ENCODE measurements around the gene ZNF593. TPM values are rescaled to one million over a fixed set of nuclear protein-coding genes. Genes with fewer than 3 reads are reported as not detected.

ZNF593 gene
- total RNA-seq, 6 experiments from 2014 or later, result 16.8 to 39.6 (median 20.7) TPM

GRCh38 chr1:26197813-26198212, 28.1 kb downstream of the ZNF593 start:
- Histone ChIP-seq H3K27me3 (no peaks in the 10 kb centered on the region), H3K36me3 (no peaks in the 10 kb centered on the region)
- no peak for ATAC-seq

GRCh38 chr1:26200413-26200812, 30.7 kb downstream of the ZNF593 start:
- intact Hi-C loops (cut with DNase I), result no loop called here
- H3K9me3 ChIP-seq, result no peaks in the 10 kb centered on the region
- WGBS (ENCODE audit: insufficient coverage, low coverage, low lambda C conversion rate, missing lambda C conversion rate), result 88% methylated on average over 4 of the region's 5 CpGs
- no peak overlapping the region for H3K27ac ChIP-seq
- no peak for ATAC-seq
- H3K27me3 ChIP-seq, result no peaks in the 10 kb centered on the region
- H3K36me3 ChIP-seq, result no peaks in the 10 kb centered on the region
- no peak for TF ChIP-seq CTCF (IDR thresholded peaks at IDR 0.05)
- no peak for TF ChIP-seq POLR2A (IDR thresholded peaks at IDR 0.05)
- H3K4me1 ChIP-seq, result no peaks in the 10 kb centered on the region
- no peak overlapping the region for H3K4me3 ChIP-seq
- no peak for DNase-seq

More at GRCh38 chr1:26197813-26198212, 28.1 kb downstream of the ZNF593 start:
- TF ChIP-seq CTCF (IDR thresholded peaks at IDR 0.05), result no peak
- H3K9me3 ChIP-seq, result no peaks in the 10 kb centered on the region
- H3K4me3 ChIP-seq, result no peak overlapping the region
- H3K4me1 ChIP-seq, result no peaks in the 10 kb centered on the region
- DNase-seq, result no peak
- no peak overlapping the region for H3K27ac ChIP-seq
- intact Hi-C loops (cut with DNase I), result no loop called here
- 36% methylated on average over 2 of the region's 11 CpGs for WGBS (ENCODE audit: insufficient coverage, low coverage, low lambda C conversion rate, missing lambda C conversion rate)

GRCh38 chr1:26203642-26204318, 34.1 kb downstream of the ZNF593 start:
- ATAC-seq (no peak), DNase-seq (no peak)
- H3K36me3 ChIP-seq, result no peaks in the 10 kb centered on the region
- TF ChIP-seq POLR2A (IDR thresholded peaks at IDR 0.05) (no peak), CTCF (IDR thresholded peaks at IDR 0.05) (no peak)
- H3K4me3 ChIP-seq, result no peak overlapping the region
- intact Hi-C loops (cut with DNase I), result no loop called here
- WGBS (ENCODE audit: insufficient coverage, low coverage, low lambda C conversion rate, missing lambda C conversion rate), result 76% methylated on average over 2 of the region's 9 CpGs
- no peaks in the 10 kb centered on the region for H3K9me3 ChIP-seq
- H3K27me3 ChIP-seq, result no peaks in the 10 kb centered on the region
- H3K27ac ChIP-seq, result no peak overlapping the region
- H3K4me1 ChIP-seq, result no peaks in the 10 kb centered on the region

- no peaks in the 10 kb centered on the region for H3K9me3 ChIP-seq
- no peaks in the 10 kb centered on the region for H3K27me3 ChIP-seq
- DNase-seq (no peak), ATAC-seq (no peak)
- no peaks in the 10 kb centered on the region for H3K4me1 ChIP-seq
- TF ChIP-seq CTCF (IDR thresholded peaks at IDR 0.05) (no peak), POLR2A (IDR thresholded peaks at IDR 0.05) (no peak)
- intact Hi-C loops (cut with DNase I), result no loop called here
- no peaks in the 10 kb centered on the region for H3K36me3 ChIP-seq
- no peak overlapping the region for H3K4me3 ChIP-seq
- WGBS (ENCODE audit: insufficient coverage, low coverage, low lambda C conversion rate, missing lambda C conversion rate), result 40% methylated on average over 1 of the region's 5 CpGs
- no peak overlapping the region for H3K27ac ChIP-seq
Measured at GRCh38 chr1:26210147-26210870, 40.6 kb downstream of the ZNF593 start.
